Esophagus (tissue), 2 donors: ENCODE results near the gene TEX47. TPM values are rescaled to one million over a fixed set of nuclear protein-coding genes. Genes with fewer than 3 reads are reported as not detected.

Source experiments
- H3K27ac ChIP-seq, 2 donors: one replicate each; pipeline ENCODE4 v1.5.1; 2013; ENCODE audit warnings: low read depth in 2 of 2, mild to moderate bottlenecking in 2 of 2, inconsistent platforms in 1 of 2, low read length in 1 of 2, moderate library complexity in 1 of 2
- H3K27me3 ChIP-seq, 2 donors: one replicate each; pipeline ENCODE4 v1.6.1; 2013; ENCODE audit warnings: low read length in 2 of 2, control low read depth in 1 of 2, mild to moderate bottlenecking in 1 of 2; ENCODE audit not compliant: insufficient read depth in 2 of 2, control insufficient read depth in 1 of 2
- H3K36me3 ChIP-seq, 2 donors: one replicate each; pipeline ENCODE4 v1.6.1; 2013; ENCODE audit warnings: low read length in 1 of 2; ENCODE audit not compliant: control insufficient read depth in 2 of 2, insufficient read depth in 2 of 2
- H3K4me1 ChIP-seq, 2 donors: one replicate each; pipeline ENCODE4 v1.6.1; 2013; ENCODE audit warnings: low read length in 1 of 2; ENCODE audit not compliant: control insufficient read depth in 2 of 2, insufficient read depth in 2 of 2
- H3K4me3 ChIP-seq, 2 donors: one replicate each; pipeline ENCODE4 v1.5.1; 2013; ENCODE audit warnings: low read length in 2 of 2, mild to moderate bottlenecking in 2 of 2, low read depth in 1 of 2, moderate library complexity in 1 of 2
- H3K9me3 ChIP-seq, 2 donors: one replicate each; pipeline ENCODE4 v1.6.1; 2013; ENCODE audit warnings: mild to moderate bottlenecking in 2 of 2, low read depth in 1 of 2, low read length in 1 of 2, moderate library complexity in 1 of 2; ENCODE audit not compliant: control insufficient read depth in 2 of 2, insufficient read depth in 1 of 2
- WGBS, 2 donors: extraction: QIAGEN DNeasy Blood & Tissue Kit; methylation state at CpG; one replicate each; pipeline ENCODE4 v1.1.7; 2013; 5-methylcytosine and 5-hydroxymethylcytosine counted together
- polyA plus RNA-seq, 2 donors: library from polyadenylated mRNA; stranded (reverse); fragments of 200-250 nt; gene quantifications; one replicate each; pipeline ENCODE4 v1.2.3, GENCODE V29; 2013
- donor health status: healthy with polysubstance abuse.
- donor health status: Bipolar disorder and iron deficiency.

Gene TEX47
- polyA plus RNA-seq, 2 donors, result not detected

- Histone ChIP-seq H3K9me3 (no peaks in the 10 kb centered on the region), H3K36me3 (no peaks in the 10 kb centered on the region), H3K4me1 (peaks cover 2 to 3% of the 10 kb centered on the region in 2 donors), H3K4me3 (no peak overlapping the region), H3K27me3 (peaks cover 0 to 16% of the 10 kb centered on the region in 2 donors), H3K27ac (no peak overlapping the region)
- 64 to 66% methylated on average over 2 of the region's 2 CpGs for whole genome bisulfite sequencing, 2 donors
Measured at GRCh38 chr7:88757371-88757770, 38.2 kb downstream of the TEX47 start.

GRCh38 chr7:88756802-88757201 lies 38.7 kb downstream of the TEX47 start:
- WGBS, 2 donors, result 64 to 72% methylated on average over 1 of the region's 1 CpG
- peaks cover 0 to 16% of the 10 kb centered on the region in 2 donors for H3K27me3 ChIP-seq
- H3K4me3 ChIP-seq, result no peak overlapping the region
- no peaks in the 10 kb centered on the region for H3K36me3 ChIP-seq
- H3K9me3 ChIP-seq, result no peaks in the 10 kb centered on the region
- H3K4me1 ChIP-seq, result peaks cover 2 to 3% of the 10 kb centered on the region in 2 donors
- no peak overlapping the region for H3K27ac ChIP-seq

- H3K4me3 ChIP-seq, result no peak overlapping the region
- H3K36me3 ChIP-seq, result no peaks in the 10 kb centered on the region
- H3K9me3 ChIP-seq, result no peaks in the 10 kb centered on the region
- 35 to 39% methylated on average over 3 of the region's 3 CpGs for whole genome bisulfite sequencing, 2 donors
- no peak overlapping the region for H3K27ac ChIP-seq
- no peaks in the 10 kb centered on the region for H3K4me1 ChIP-seq
- H3K27me3 ChIP-seq, result no peaks in the 10 kb centered on the region
Measured at GRCh38 chr7:88746126-88746525, 49.4 kb downstream of the TEX47 start.

Other genes starting within 250 kb of the TEX47 start
- gene ZNF804B, start 36.0 kb downstream of the TEX47 start, polyA plus RNA-seq, result not detected